Testis (tissue), 3 donors: ENCODE measurements around the gene PKDREJ. TPM values are rescaled to one million over a fixed set of nuclear protein-coding genes. Genes with fewer than 3 reads are reported as not detected.

ENCODE experiments used
- DNase-seq: peaks from one replicate; pipeline ENCODE4 v3.0.0-alpha.2; 2019
- H3K27ac ChIP-seq, 2 donors: fragments of 200-600 bp; sonication (generic); one replicate each; pipeline ENCODE4 v1.5.1; 2019
- H3K27me3 ChIP-seq: fragments of 200-600 bp; sonication (generic); one replicate; pipeline ENCODE4 v1.5.1; 2019
- H3K36me3 ChIP-seq: fragments of 200-600 bp; sonication (generic); one replicate; pipeline ENCODE4 v1.5.1; 2017; ENCODE audit warnings: low read depth; ENCODE audit errors: missing control alignments
- H3K4me1 ChIP-seq: fragments of 200-600 bp; sonication (generic); one replicate; pipeline ENCODE4 v1.5.1; 2019
- H3K4me3 ChIP-seq, 2 donors: fragments of 200-600 bp; sonication (generic); one replicate each; pipeline ENCODE4 v1.5.1; 2017 to 2019
- H3K9me3 ChIP-seq: fragments of 200-600 bp; sonication (generic); one replicate; pipeline ENCODE4 v1.5.1; 2017
- CTCF ChIP-seq, 3 experiments: fragments of 450-650 bp in 2 of 3; fragments of 200-600 bp in 1 of 3; sonication (generic) in 1 of 3; IDR thresholded peaks; one replicate each; pipeline ENCODE4 v1.5.1; 2016 to 2019; ENCODE audit warnings: antibody characterized with exemption in 3 of 3, mild to moderate bottlenecking in 2 of 3, moderate library complexity in 1 of 3
- POLR2A ChIP-seq: fragments of 450-650 bp; IDR thresholded peaks from one replicate; pipeline ENCODE4 v1.6.1; 2017; ENCODE audit warnings: antibody characterized with exemption, mild to moderate bottlenecking, moderate library complexity
- WGBS, 2 donors: methylation state at CpG; one replicate each; pipeline ENCODE4 v1.1.5; 2018; 5-methylcytosine and 5-hydroxymethylcytosine counted together
- intact Hi-C: fragments of 100-400 bp; cut with DNase I; formaldehyde crosslinking; loops from one replicate; pipeline ENCODE4 v1.15.1; 2023; ENCODE audit warnings: low total_unique reads
- polyA plus RNA-seq: library from polyadenylated mRNA; stranded (reverse); fragments of 350-450 nt; fragmentation: Illumina TruSeq; extraction: RNeasy Lipid Tissue Mini Kit (QIAGEN cat#74804); gene quantifications from one replicate; pipeline ENCODE4 v1.2.3, GENCODE V29; 2014; ENCODE audit warnings: low read depth, low replicate concordance; ENCODE audit not compliant: insufficient read depth
- total RNA-seq, 2 donors: library from RNA; depleted of rRNA; stranded (reverse); fragments of >200 nt; gene quantifications; one replicate each; pipeline ENCODE4 v1.2.3, GENCODE V29; 2016

The PKDREJ gene
- total and polyA plus RNA-seq, 3 donors from 2014 or later = 3.4 to 10.4 (median 5.0) TPM

GRCh38 chr22:46286941-46287872 is 24.1 kb upstream of the PKDREJ start:
- Histone ChIP-seq H3K4me3 (no peak overlapping the region), H3K9me3 (no peaks in the 10 kb centered on the region), H3K27me3 (no peaks in the 10 kb centered on the region), H3K36me3 (no peaks in the 10 kb centered on the region), H3K4me1 (no peaks in the 10 kb centered on the region), H3K27ac (no peak overlapping the region)
- intact Hi-C loops = no loop called here
- TF ChIP-seq CTCF (IDR thresholded peaks at IDR 0.05) (no peak), POLR2A (no peak)
- WGBS, 2 donors = 89 to 95% methylated on average over 8 to 15 of the region's 15 CpGs
- no peak for DNase-seq

- Histone ChIP-seq H3K9me3 (no peaks in the 10 kb centered on the region), H3K27me3 (no peaks in the 10 kb centered on the region), H3K4me1 (no peaks in the 10 kb centered on the region), H3K27ac (no peak overlapping the region), H3K36me3 (no peaks in the 10 kb centered on the region), H3K4me3 (no peak overlapping the region)
- WGBS, 2 donors = 95 to 98% methylated on average over 3 of the region's 3 CpGs
- no peak for DNase-seq
- intact Hi-C loops = no loop called here
- TF ChIP-seq POLR2A (no peak), CTCF (IDR thresholded peaks at IDR 0.05) (no peak)
Observed at GRCh38 chr22:46286006-46286405, 22.9 kb upstream of the PKDREJ start.

GRCh38 chr22:46281866-46282678 is 18.9 kb upstream of the PKDREJ start:
- H3K9me3 ChIP-seq = no peaks in the 10 kb centered on the region
- H3K36me3 ChIP-seq = no peaks in the 10 kb centered on the region
- WGBS, 2 donors = 90 to 93% methylated on average over 9 to 13 of the region's 13 CpGs
- TF ChIP-seq POLR2A (no peak), CTCF (IDR thresholded peaks at IDR 0.05) (no peak)
- H3K27ac ChIP-seq = no peak overlapping the region
- H3K4me3 ChIP-seq = no peak overlapping the region
- H3K27me3 ChIP-seq = no peaks in the 10 kb centered on the region
- H3K4me1 ChIP-seq = no peaks in the 10 kb centered on the region
- intact Hi-C loops = no loop called here
- no peak for DNase-seq

GRCh38 chr22:46280999-46281623 is 18.0 kb upstream of the PKDREJ start:
- H3K4me1 ChIP-seq = no peaks in the 10 kb centered on the region
- WGBS, 2 donors = 90 to 91% methylated on average over 17 to 19 of the region's 19 CpGs
- H3K4me3 ChIP-seq = no peak overlapping the region
- no peak overlapping the region for H3K27ac ChIP-seq
- TF ChIP-seq POLR2A (no peak), CTCF (IDR thresholded peaks at IDR 0.05) (no peak)
- no peaks in the 10 kb centered on the region for H3K27me3 ChIP-seq
- H3K36me3 ChIP-seq = no peaks in the 10 kb centered on the region
- intact Hi-C loops = no loop called here
- H3K9me3 ChIP-seq = no peaks in the 10 kb centered on the region
- DNase-seq = no peak
